Stimulated activated naive CD8-positive, alpha-beta T cell treated with anti-CD3 and anti-CD28 coated beads, Interleukin-15, Interleukin-2, amounts not matched to agents 100 U/mL and 50 U/mL, for 24 hours (primary cell): Measurements from ENCODE around the gene PRDX5.
"Not testable (repeated sequence)": the region's sequence is repeated elsewhere in the genome, so short reads cannot be mapped to it uniquely, and the experiment has no call there.

Experiments
- ATAC-seq: fragments of 150-1000 bp; cut with Tn5 transposase; one replicate; pipeline ENCODE4 v1.10.0; 2021
- DNase-seq: peaks from one replicate; pipeline ENCODE4 v3.0.0; 2021

The PRDX5 gene

DNA sequence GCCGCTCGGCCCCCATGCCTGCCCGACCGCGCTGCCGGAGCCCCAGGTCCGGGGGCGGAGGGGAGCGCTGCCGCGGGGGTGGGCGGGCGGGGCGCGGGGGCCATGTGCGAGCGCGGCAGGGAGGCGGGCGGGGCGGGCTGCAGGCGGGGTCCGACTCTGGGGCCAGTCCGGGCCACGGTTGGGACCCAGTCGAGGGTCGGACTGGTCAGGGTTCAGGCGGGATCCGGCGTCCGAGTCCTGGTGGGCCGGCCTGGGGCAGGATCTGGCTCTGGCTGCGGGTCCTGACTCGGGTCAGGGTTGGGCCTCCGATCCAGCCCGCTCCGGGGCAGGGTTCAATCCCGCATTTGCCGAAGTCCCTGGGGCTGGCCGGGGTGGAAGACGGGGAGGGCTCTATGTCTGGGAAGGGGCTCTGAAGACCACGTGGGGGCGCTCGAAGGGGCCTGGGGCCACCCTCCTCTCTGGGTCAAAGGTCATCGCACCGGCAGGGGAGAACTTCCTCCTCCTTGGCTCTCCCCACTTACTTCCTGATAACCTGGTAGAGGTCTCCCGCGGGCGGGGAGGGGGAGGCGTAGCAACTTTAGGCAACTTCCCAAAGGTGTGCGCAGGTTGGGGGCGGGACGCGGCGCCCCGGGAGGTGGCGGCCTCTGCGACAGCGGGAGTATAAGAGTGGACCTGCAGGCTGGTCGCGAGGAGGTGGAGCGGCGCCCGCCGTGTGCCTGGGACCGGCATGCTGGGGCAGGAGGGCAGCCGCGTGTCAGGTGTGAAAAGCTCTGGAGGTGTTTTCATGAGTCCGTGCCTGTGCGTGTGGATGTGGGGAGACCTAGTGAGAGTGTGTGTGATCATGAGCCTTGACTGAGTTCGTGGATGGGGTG, 12.0 kb upstream of the PRDX5 start:
- peak; percentile 77 for DNase-seq
- ATAC-seq: peak; percentile 15

GRCh38 chr11:64306563-64306875, 11.4 kb upstream of the PRDX5 start:
- ATAC-seq: no peak
- no peak for DNase-seq

DNA sequence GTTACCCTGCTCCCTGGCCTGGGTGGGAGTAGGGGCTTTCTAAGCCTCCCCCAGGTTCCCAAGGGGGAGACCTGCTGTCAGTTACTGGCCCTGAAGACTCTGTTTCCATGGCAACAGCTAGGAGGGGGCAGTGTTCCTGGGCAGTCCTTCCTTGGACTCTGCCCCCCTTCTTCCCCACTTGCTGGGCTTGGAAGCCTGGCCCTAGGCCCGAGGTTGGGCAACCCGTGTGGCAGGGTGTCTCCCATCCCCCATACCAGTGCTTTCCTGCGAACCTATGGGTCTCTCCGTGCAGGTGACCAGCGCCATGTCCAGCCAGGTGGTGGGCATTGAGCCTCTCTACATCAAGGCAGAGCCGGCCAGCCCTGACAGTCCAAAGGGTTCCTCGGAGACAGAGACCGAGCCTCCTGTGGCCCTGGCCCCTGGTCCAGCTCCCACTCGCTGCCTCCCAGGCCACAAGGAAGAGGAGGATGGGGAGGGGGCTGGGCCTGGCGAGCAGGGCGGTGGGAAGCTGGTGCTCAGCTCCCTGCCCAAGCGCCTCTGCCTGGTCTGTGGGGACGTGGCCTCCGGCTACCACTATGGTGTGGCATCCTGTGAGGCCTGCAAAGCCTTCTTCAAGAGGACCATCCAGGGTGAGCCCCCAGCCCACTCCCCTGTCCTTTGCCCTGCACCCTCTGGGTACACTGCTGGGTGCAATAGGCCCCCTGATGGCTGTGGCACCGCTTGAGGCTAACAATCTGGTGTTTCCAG, 10.9 kb upstream of the PRDX5 start:
- ATAC-seq (no peak), DNase-seq (no peak)

DNA sequence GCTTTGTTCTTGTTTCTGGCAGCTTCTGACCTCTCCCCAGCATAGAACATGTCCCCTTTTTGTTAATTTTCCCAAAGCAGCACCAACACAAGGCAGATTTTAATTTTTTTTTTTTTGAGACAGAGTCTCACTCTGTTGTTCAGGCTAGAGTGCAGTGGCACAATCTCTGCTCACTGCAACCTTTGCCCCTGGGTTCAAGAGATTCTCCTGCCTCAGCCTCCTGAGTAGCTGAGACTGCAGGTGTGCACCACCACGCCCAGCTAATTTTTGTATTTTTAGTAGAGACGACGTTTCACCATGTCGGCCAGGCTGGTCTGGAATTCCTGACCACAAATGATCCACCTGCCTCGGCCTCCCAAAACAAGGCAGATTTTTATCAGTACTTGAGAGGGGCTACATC, 10.1 kb upstream of the PRDX5 start:
- DNase-seq, ATAC-seq: not testable (repeated sequence)

DNA sequence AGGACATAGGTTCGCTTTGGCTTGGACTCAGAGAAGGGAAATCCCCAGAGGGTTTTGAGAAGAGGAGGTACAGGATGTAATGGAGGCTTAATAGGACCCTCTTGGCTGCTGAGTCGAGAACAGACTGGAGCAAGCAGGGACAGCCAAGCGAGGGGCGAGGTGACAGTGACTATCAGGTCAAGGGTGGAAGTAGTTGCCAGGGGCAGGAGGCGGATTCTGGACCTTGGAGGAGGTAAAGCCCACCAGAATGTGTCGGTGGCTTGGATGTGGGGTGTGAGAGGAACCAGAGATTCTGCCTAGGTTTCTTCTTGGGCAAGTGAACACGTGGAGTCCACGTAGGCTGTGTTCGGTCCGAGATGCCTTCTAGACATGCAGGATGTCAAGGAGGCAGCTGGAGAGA, 5.0 kb upstream of the PRDX5 start:
- ATAC-seq (no peak), DNase-seq (no peak)

DNA sequence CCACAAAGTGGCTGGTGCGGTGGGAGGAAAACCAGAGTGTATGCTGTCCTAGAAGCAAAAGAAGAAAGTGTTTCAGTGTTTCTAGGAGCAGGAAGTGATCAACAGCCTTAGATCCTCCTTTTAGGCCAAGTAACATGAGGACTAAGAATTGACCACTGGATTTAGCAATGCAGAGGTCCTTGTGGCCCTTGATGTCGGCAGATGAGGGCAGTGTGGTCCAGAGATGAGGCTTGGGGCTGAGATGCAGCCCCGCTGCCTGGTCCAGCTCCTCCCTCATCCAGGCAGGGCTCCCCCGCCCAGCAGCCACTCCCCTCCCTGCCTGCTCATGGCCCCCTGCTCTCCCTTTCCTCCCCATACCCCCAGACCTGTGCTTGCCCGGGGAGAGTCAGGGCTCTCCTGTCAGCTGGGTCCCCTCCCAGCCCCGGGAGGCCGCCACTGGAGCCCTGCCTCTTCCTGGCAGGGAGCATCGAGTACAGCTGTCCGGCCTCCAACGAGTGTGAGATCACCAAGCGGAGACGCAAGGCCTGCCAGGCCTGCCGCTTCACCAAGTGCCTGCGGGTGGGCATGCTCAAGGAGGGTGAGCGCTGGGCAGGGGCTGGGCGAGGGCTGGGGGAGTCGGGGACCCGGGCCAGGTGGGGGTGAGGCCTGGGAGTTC, 4.3 kb upstream of the PRDX5 start:
- no peak for DNase-seq

DNA sequence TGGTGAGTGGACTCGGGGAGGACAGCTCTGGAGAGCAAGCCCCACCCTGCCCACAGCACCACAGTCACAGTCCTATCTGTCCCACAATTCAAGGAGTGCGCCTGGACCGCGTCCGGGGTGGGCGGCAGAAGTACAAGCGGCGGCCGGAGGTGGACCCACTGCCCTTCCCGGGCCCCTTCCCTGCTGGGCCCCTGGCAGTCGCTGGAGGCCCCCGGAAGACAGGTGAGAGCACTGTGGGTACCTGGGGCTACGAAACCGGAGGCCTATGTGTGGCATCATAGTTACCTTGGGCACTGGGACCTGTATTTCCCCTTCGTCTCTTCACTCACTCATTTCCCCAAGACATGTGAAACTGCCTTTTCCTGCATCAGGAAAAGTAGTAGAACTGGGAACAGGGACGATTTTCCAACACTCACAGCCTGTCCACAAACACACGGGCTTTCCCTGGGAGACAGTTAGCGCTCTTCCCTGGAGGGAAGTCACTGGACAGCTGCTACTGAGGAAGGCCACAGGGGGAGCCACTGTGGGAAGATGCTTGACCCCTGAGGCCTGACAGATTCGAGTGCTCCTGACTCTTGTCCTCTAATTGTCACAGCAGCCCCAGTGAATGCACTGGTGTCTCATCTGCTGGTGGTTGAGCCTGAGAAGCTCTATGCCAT, 3.6 kb upstream of the PRDX5 start:
- no peak for DNase-seq
- no peak for ATAC-seq

More for the DNA sequence above, 4.3 kb upstream of the PRDX5 start:
- no peak for ATAC-seq

GRCh38 chr11:64314805-64315561, 2.9 kb upstream of the PRDX5 start:
- no peak for ATAC-seq
- DNase-seq: no peak

GRCh38 chr11:64315667-64316526, 2.0 kb upstream of the PRDX5 start:
- ATAC-seq, DNase-seq: not testable (repeated sequence)

DNA sequence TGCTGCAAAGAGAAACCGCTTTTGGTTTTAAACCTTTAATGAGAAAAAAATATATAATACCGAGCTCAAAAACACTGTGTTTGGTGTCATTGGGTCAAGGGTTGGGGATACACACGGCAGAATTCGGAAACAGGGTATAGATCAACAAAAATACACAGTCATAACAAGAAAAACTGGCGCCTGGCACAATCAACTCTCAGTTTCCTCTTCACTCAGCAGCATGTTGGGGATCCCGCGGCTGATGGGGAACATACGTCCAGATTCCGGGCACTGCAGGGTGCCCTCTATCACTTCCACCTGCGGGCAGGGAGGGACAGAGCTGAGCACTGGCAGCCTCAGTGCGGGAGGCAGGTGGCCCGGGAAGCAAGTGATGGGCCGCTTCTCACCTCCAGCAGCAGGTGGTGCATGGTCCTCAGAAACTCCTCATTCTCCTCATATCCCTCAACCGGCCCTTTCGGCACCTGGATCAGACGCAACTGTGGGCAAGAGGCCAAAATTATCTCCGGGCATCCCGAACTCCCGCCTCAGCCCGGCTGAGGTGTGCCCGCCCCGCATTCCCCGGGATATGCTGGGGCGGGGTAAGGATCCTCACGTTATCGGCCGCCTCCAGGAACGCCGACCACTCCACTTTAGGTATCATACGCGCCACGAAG, 1.1 kb upstream of the PRDX5 start:
- ATAC-seq (no peak), DNase-seq (peak; percentile 39)

DNA sequence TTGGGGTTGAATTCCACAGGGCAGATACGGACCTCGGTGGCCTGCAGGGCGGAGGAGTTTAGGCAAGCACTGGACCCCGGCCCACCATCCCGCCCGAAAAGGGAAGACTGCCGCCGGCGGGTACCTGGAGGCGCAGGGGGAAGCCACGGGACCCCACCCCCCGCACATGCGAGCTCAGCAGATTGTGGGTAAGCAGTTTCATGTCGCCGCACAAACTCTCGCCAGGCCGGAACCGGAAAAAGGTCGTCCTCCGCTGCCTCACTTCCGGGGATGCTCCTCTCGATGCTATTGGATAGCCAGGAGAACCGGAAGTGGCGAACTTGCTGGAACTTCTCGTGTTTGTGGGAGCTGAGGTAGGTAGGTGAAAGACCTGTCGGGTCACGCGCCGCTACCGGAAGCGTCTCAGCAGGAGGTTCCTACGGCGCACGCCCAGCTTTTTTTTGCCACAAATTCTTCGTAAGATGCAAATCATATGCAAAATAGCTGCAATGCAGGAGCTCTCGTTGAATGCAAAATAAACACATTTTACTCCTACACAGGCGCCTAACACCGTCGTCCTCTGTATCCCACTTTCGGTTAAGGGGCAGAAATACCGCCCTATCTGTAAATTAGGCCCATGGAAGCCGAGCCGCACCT, 478 bp upstream of the PRDX5 start, which contains the start of gene TRMT112:
TSS of gene TRMT112 (minus strand) at position 235 of the 636 bp plus-strand sequence. CDS start at position 202, 33 bp downstream.
- ATAC-seq (peak; percentile 76), DNase-seq (peak; percentile 95)

GRCh38 chr11:64318766-64319761, 1.1 kb downstream of the PRDX5 start:
- ATAC-seq: no peak
- no peak for DNase-seq

GRCh38 chr11:64320556-64320955, 2.6 kb downstream of the PRDX5 start:
- no peak for ATAC-seq
- no peak for DNase-seq

DNA sequence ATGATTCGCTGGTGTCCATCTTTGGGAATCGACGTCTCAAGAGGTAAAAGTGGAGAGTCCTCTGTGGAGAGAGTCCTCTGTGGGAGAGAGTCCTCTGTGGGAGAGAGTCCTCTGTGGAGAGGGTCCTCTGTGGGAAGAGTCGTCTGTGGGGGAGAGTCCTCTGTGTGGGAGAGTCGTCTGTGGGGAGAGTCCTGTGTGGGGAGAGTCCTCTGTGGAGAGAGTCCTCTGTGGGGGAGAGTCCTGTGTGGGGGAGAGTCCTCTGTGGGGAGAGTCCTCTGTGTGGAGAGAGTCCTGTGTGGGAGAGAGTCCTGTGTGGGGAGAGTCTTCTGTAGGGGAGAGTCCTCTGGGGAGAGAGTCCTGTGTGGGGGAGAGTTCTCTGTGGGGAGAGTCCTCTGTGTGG, 3.1 kb downstream of the PRDX5 start:
- DNase-seq (no peak), ATAC-seq (no peak)

DNA sequence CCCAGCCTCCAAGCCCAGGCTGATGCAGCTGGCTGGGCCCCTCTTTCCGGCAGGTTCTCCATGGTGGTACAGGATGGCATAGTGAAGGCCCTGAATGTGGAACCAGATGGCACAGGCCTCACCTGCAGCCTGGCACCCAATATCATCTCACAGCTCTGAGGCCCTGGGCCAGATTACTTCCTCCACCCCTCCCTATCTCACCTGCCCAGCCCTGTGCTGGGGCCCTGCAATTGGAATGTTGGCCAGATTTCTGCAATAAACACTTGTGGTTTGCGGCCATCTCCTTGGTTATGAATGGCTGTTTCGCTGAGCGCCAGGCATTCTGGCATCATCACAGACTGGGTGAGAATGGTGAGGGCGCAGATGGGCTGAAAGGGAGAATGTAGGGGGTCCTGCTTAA, 3.6 kb downstream of the PRDX5 start:
- DNase-seq (no peak), ATAC-seq (no peak)

GRCh38 chr11:64322925-64323260, 5.0 kb downstream of the PRDX5 start:
- DNase-seq (no peak), ATAC-seq (no peak)

DNA sequence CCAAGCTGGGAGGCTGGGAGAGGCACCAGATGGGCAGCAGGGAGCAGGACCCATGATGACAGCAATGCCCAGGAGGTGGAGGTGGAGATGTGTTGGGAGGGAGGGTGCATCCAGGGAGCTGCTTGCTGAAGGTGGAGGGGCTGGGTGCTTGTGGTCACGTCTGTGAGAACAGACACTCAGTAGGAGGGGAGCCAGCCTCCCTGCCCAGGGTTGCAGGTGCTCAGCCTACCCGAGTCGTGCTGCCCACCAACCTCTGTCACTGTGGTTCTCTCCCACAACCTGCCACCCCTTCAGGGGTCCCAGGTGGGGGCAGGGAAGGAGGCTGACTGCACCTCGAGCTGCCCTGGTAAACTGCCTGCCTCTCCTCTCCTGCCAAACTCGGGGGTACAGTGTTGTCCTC, 5.5 kb downstream of the PRDX5 start:
- ATAC-seq (no peak), DNase-seq (no peak)

- not testable (repeated sequence) for DNase-seq, ATAC-seq
Observed at GRCh38 chr11:64323984-64324383, 6.1 kb downstream of the PRDX5 start.
